Measurements from ENCODE around the gene SDR9C7.

Gene SDR9C7

DNA sequence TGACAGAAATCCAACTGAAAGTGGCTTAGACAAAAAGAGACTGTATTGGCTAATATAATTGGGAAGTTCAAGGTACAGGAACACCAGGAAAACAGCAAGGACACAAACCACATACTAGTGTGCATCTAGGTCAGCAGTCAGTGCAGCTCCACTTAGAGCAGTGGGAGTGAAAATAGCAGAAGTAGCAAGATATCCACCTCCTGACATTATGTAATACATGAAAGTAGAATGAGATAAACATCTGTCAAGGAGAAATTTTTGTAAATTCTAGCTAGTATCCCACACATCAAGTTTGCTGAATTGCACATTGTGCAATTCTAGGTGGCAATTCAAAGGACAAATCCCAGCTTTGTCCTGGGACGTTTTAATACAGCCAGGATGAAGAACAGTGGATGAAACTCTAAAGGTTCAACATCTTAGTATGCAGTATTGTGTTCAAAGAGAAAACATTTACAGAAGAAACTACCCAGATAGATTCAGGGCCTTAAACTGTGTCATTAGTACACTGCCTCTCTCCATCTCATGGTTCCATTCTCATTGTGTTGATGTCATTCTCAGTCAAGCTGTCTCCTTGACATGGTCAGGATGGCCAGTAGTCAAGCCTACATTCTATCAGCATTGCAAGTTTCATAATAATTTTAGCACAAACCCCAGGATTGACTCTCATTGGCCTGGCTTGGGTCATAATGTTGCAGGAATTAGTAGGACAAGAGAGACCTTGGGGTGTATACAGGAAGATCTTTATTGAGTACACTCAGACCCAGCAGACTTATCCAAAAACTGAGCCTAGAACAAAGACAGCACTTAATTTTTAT is 56.8 kb downstream of the SDR9C7 start:
- DNase-seq (ENCODE audit: low read depth in 2 of 2) = no peak

DNA sequence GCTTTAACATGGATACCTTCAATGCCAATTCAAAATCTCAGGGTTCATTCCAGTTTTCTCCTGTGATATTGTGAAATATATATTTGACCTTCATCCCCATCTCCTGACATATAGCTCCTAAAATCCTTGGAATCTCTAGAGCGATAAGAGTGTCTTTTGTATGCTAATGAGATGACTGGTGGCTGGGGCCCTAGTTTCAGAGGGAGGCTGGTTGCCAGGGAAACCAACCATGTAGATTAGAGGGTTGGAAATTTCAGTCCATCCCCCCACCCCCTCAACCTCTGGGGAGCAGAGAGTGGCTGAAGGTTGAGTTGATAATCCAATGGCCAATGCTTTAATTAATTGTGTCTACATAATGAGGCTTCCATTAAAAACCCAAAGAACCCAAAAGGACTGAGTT is 59.4 kb downstream of the SDR9C7 start:
- no peak for DNase-seq (ENCODE audit: low read depth in 2 of 2)

DNA sequence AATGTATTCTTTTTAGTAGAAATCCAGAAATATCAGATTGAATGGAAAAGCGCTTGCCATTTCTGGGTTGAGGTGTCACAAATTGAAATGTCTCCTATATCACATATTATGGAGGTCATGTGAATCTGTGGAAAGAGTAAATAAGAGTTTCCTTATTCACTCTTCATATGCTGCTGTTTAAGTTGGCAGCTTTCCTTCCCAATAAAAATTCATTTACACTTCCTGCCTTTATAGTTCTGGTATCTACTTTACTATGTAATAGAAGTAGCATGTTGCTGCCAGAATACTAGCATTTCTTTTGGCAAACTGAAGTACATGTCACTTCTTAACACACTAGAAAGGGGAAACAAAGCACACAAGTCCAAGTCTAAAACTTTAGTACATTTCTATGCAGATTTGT is 60.8 kb downstream of the SDR9C7 start:
- DNase-seq (ENCODE audit: low read depth in 2 of 2) = no peak

Data from fibroblast of skin of left quadriceps (primary cell).